ENCODE results near the gene SFXN5. TPM values are rescaled to one million over a fixed set of nuclear protein-coding genes. Genes with fewer than 3 reads are reported as not detected.
A peak's percentile ranks its signal among the peaks of the same experiment; 100 is the strongest.

Gene SFXN5
- total and polyA plus RNA-seq, 2 donors (not counting 1 experiment from before 2014, with no cell fraction given), result 5.8 to 13.9 TPM

- Histone ChIP-seq H2AFZ (ENCODE audit: low read length) (no peak overlapping the region), H3K9me3 (ENCODE audit: control insufficient read depth, insufficient read depth, low read depth, low read length) (no peaks in the 10 kb centered on the region), H3K4me2 (ENCODE audit: extremely low read depth, insufficient read depth, low read length) (peak overlapping the region; percentile 33), H3K4me1 (ENCODE audit: control insufficient read depth, extremely low read depth, insufficient read depth, low read length) (peaks cover 14% of the 10 kb centered on the region), H3K27me3 (ENCODE audit: control insufficient read depth, insufficient read depth, low read length) (no peaks in the 10 kb centered on the region), H4K20me1 (ENCODE audit: control insufficient read depth, extremely low read depth, insufficient read depth, low read length) (no peaks in the 10 kb centered on the region), H3K9ac (ENCODE audit: insufficient read depth, low read length) (no peak overlapping the region), H3K79me2 (ENCODE audit: control insufficient read depth, insufficient read depth, low read length) (no peaks in the 10 kb centered on the region), H3K27ac (ENCODE audit: insufficient read depth, low read length) (peak overlapping the region; percentile 10), H3K36me3 (ENCODE audit: control insufficient read depth, insufficient read depth, low read length) (peaks cover 4% of the 10 kb centered on the region), H3K4me3 (replicated peaks in 1 of 4; ENCODE audit: control extremely low read depth in 1 of 4, insufficient read depth in 1 of 4, low read depth in 3 of 4, low read length in 4 of 4) (no peak overlapping the region)
- TF ChIP-seq, protein P1, sequence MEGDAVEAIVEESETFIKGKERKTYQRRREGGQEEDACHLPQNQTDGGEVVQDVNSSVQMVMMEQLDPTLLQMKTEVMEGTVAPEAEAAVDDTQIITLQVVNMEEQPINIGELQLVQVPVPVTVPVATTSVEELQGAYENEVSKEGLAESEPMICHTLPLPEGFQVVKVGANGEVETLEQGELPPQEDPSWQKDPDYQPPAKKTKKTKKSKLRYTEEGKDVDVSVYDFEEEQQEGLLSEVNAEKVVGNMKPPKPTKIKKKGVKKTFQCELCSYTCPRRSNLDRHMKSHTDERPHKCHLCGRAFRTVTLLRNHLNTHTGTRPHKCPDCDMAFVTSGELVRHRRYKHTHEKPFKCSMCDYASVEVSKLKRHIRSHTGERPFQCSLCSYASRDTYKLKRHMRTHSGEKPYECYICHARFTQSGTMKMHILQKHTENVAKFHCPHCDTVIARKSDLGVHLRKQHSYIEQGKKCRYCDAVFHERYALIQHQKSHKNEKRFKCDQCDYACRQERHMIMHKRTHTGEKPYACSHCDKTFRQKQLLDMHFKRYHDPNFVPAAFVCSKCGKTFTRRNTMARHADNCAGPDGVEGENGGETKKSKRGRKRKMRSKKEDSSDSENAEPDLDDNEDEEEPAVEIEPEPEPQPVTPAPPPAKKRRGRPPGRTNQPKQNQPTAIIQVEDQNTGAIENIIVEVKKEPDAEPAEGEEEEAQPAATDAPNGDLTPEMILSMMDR (conservative IDR thresholded peaks at IDR 0.05 in 1 of 2, IDR thresholded peaks at IDR 0.05 in 1 of 2; ENCODE audit: low read depth in 1 of 2, low read length in 2 of 2), result no peak
- no peak for TF ChIP-seq EZH2 (IDR thresholded peaks at IDR 0.05; ENCODE audit: low read length, missing control alignments)
- no peak for DNase-seq (ENCODE audit: low read depth in 2 of 2)
These were observed 50.0 kb downstream of the SFXN5 start for GRCh38 chr2:73021371-73022010.

GRCh38 chr2:73020657-73021370 is 50.7 kb downstream of the SFXN5 start:
- H3K27ac ChIP-seq (ENCODE audit: insufficient read depth, low read length), result peak overlapping the region; percentile 10
- no peaks in the 10 kb centered on the region for H3K27me3 ChIP-seq (ENCODE audit: control insufficient read depth, insufficient read depth, low read length)
- no peaks in the 10 kb centered on the region for H4K20me1 ChIP-seq (ENCODE audit: control insufficient read depth, extremely low read depth, insufficient read depth, low read length)
- H3K36me3 ChIP-seq (ENCODE audit: control insufficient read depth, insufficient read depth, low read length), result peaks cover 4% of the 10 kb centered on the region
- H2AFZ ChIP-seq (ENCODE audit: low read length), result no peak overlapping the region
- H3K9me3 ChIP-seq (ENCODE audit: control insufficient read depth, insufficient read depth, low read depth, low read length), result no peaks in the 10 kb centered on the region
- peak overlapping the region; percentile 33 for H3K4me2 ChIP-seq (ENCODE audit: extremely low read depth, insufficient read depth, low read length)
- no peak overlapping the region for H3K4me3 ChIP-seq (replicated peaks in 1 of 4; ENCODE audit: control extremely low read depth in 1 of 4, insufficient read depth in 1 of 4, low read depth in 3 of 4, low read length in 4 of 4)
- no peak overlapping the region for H3K9ac ChIP-seq (ENCODE audit: insufficient read depth, low read length)
- TF ChIP-seq EZH2 (IDR thresholded peaks at IDR 0.05; ENCODE audit: low read length, missing control alignments), result no peak
- TF ChIP-seq, protein P1 (conservative IDR thresholded peaks at IDR 0.05 in 1 of 2, IDR thresholded peaks at IDR 0.05 in 1 of 2; ENCODE audit: low read depth in 1 of 2, low read length in 2 of 2), result no peak
- H3K4me1 ChIP-seq (ENCODE audit: control insufficient read depth, extremely low read depth, insufficient read depth, low read length), result peaks cover 14% of the 10 kb centered on the region
- DNase-seq (ENCODE audit: low read depth in 2 of 2), result peak; percentile 76 to 83
- no peaks in the 10 kb centered on the region for H3K79me2 ChIP-seq (ENCODE audit: control insufficient read depth, insufficient read depth, low read length)

GRCh38 chr2:73020306-73020656 is 51.2 kb downstream of the SFXN5 start:
- no peaks in the 10 kb centered on the region for H3K79me2 ChIP-seq (ENCODE audit: control insufficient read depth, insufficient read depth, low read length)
- no peak overlapping the region for H3K9ac ChIP-seq (ENCODE audit: insufficient read depth, low read length)
- H3K4me1 ChIP-seq (ENCODE audit: control insufficient read depth, extremely low read depth, insufficient read depth, low read length), result peaks cover 14% of the 10 kb centered on the region
- no peak for DNase-seq (ENCODE audit: low read depth in 2 of 2)
- H3K36me3 ChIP-seq (ENCODE audit: control insufficient read depth, insufficient read depth, low read length), result peaks cover 4% of the 10 kb centered on the region
- no peaks in the 10 kb centered on the region for H3K9me3 ChIP-seq (ENCODE audit: control insufficient read depth, insufficient read depth, low read depth, low read length)
- no peak overlapping the region for H3K27ac ChIP-seq (ENCODE audit: insufficient read depth, low read length)
- no peak overlapping the region for H2AFZ ChIP-seq (ENCODE audit: low read length)
- no peaks in the 10 kb centered on the region for H4K20me1 ChIP-seq (ENCODE audit: control insufficient read depth, extremely low read depth, insufficient read depth, low read length)
- H3K4me2 ChIP-seq (ENCODE audit: extremely low read depth, insufficient read depth, low read length), result no peak overlapping the region
- H3K4me3 ChIP-seq (replicated peaks in 1 of 4; ENCODE audit: control extremely low read depth in 1 of 4, insufficient read depth in 1 of 4, low read depth in 3 of 4, low read length in 4 of 4), result no peak overlapping the region
- no peaks in the 10 kb centered on the region for H3K27me3 ChIP-seq (ENCODE audit: control insufficient read depth, insufficient read depth, low read length)
- TF ChIP-seq, protein P1 (conservative IDR thresholded peaks at IDR 0.05 in 1 of 2, IDR thresholded peaks at IDR 0.05 in 1 of 2; ENCODE audit: low read depth in 1 of 2, low read length in 2 of 2), result no peak
- no peak for TF ChIP-seq EZH2 (IDR thresholded peaks at IDR 0.05; ENCODE audit: low read length, missing control alignments)

Measured in fibroblast of lung (primary cell).